ENCODE results near the gene LRRC14B.

Gene LRRC14B

DNA sequence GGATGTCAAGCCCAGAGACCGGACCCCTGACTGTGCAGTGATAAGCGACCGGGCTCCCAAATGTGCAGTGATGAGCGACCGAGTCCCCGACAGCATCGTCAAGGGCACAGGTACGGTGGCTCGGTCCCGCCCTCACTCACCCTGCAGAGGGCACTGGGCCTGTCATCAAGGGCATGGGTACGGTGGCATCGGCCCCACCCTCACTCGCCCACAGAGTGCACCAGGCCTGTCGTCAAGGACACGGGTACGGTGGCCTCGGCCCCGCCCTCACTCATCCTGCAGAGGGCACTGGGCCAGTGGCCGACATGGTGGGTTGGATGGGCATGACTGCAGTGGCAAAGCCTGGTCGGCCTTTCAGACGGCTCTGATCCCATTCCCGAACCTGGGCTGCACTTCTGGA lies 9.7 kb upstream of the LRRC14B start:
- peaks cover 0 to 7% (median 0%) of the 10 kb centered on the region in 5 experiments for H3K27me3 ChIP-seq (replicated peaks in 2 of 5; ENCODE audit: control insufficient read depth in 4 of 5, insufficient read depth in 5 of 5, low read length in 4 of 5)
- DNase-seq, result no peak
- H3K4me3 ChIP-seq (ENCODE audit: control insufficient read depth in 1 of 7, extremely low read depth in 1 of 7, insufficient read depth in 4 of 7, low read depth in 2 of 7, low read length in 6 of 7), result no peak overlapping the region
- H3K4me1 ChIP-seq (ENCODE audit: control extremely low read depth in 1 of 4, control insufficient read depth in 4 of 4, insufficient read depth in 4 of 4, low read length in 3 of 4), result peaks cover 0 to 4% (median 2%) of the 10 kb centered on the region in 4 experiments
- no peak overlapping the region for H3K27ac ChIP-seq (ENCODE audit: insufficient read depth in 1 of 2, low read depth in 1 of 2, low read length in 2 of 2, poor library complexity in 1 of 2, severe bottlenecking in 2 of 2)
- WGBS (ENCODE audit: insufficient coverage), result 98% methylated on average over 19 of the region's 22 CpGs
- CTCF ChIA-PET, result no interaction called here
- H3K36me3 ChIP-seq (ENCODE audit: control insufficient read depth in 4 of 4, insufficient read depth in 4 of 4, low read length in 3 of 4), result no peaks in the 10 kb centered on the region
- POLR2A ChIA-PET, result no interaction called here
- no peaks in the 10 kb centered on the region for H3K9me3 ChIP-seq (ENCODE audit: control extremely low read depth in 1 of 5, control insufficient read depth in 4 of 5, insufficient read depth in 2 of 5, low read depth in 1 of 5, low read length in 4 of 5)

DNA sequence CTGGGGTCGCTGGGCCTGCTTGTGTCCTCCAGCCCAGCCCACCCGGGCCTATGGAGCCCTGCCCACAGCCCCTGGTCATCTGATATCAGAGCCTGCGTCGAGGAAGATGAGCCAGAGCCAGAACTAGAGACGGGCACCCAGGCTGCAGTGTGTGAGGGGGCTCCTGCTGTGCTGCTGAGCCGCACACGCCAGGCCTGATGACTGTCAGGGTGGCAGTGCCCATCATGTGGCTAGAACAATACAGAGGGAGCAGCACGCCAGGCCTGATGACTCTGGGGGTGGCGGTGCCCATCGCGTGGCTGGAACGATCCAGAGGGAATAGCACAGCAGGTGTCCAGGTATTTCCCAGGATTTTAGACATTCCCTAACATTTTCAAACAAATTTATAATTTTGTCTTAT lies 9.2 kb upstream of the LRRC14B start:
- Histone ChIP-seq H3K9me3 (ENCODE audit: control extremely low read depth in 1 of 5, control insufficient read depth in 4 of 5, insufficient read depth in 2 of 5, low read depth in 1 of 5, low read length in 4 of 5) (no peaks in the 10 kb centered on the region), H3K4me1 (ENCODE audit: control extremely low read depth in 1 of 4, control insufficient read depth in 4 of 4, insufficient read depth in 4 of 4, low read length in 3 of 4) (peaks cover 0 to 7% (median 4%) of the 10 kb centered on the region in 4 experiments), H3K36me3 (ENCODE audit: control insufficient read depth in 4 of 4, insufficient read depth in 4 of 4, low read length in 3 of 4) (no peaks in the 10 kb centered on the region), H3K27ac (ENCODE audit: insufficient read depth in 1 of 2, low read depth in 1 of 2, low read length in 2 of 2, poor library complexity in 1 of 2, severe bottlenecking in 2 of 2) (no peak overlapping the region), H3K4me3 (ENCODE audit: control insufficient read depth in 1 of 7, extremely low read depth in 1 of 7, insufficient read depth in 4 of 7, low read depth in 2 of 7, low read length in 6 of 7) (no peak overlapping the region), H3K27me3 (replicated peaks in 2 of 5; ENCODE audit: control insufficient read depth in 4 of 5, insufficient read depth in 5 of 5, low read length in 4 of 5) (peaks cover 0 to 7% (median 0%) of the 10 kb centered on the region in 5 experiments)
- DNase-seq, result no peak
- 98% methylated on average over 9 of the region's 12 CpGs for WGBS (ENCODE audit: insufficient coverage)
- POLR2A ChIA-PET, result no interaction called here
- CTCF ChIA-PET, result no interaction called here

DNA sequence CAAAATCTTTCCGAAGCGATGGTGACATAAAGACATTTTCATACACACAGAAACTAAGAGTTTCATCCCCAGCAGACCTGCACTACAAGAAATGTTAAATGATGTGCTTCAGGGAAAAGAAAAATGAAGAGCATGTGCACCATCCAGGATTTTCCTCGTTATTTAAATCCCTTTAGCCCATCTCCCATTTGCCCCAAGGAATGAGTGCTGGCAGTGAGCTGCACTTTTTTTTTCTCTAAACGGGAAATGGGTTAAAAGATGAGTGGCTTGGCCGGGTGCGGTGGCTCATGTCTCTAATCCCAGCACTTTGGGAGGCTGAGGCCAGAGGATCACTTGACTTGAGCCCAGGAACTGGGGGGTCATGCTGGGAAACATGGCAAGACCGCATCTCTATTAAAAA lies 6.8 kb upstream of the LRRC14B start:
- H3K36me3 ChIP-seq (ENCODE audit: control insufficient read depth in 4 of 4, insufficient read depth in 4 of 4, low read length in 3 of 4), result no peaks in the 10 kb centered on the region
- H3K4me1 ChIP-seq (ENCODE audit: control extremely low read depth in 1 of 4, control insufficient read depth in 4 of 4, insufficient read depth in 4 of 4, low read length in 3 of 4), result peaks cover 0 to 12% (median 6%) of the 10 kb centered on the region in 4 experiments
- no peaks in the 10 kb centered on the region for H3K9me3 ChIP-seq (ENCODE audit: control extremely low read depth in 1 of 5, control insufficient read depth in 4 of 5, insufficient read depth in 2 of 5, low read depth in 1 of 5, low read length in 4 of 5)
- WGBS (ENCODE audit: insufficient coverage), result 92% methylated on average over 3 of the region's 7 CpGs
- no peak overlapping the region for H3K4me3 ChIP-seq (ENCODE audit: control insufficient read depth in 1 of 7, extremely low read depth in 1 of 7, insufficient read depth in 4 of 7, low read depth in 2 of 7, low read length in 6 of 7)
- ChIA-PET CTCF (no interaction called here), POLR2A (no interaction called here)
- H3K27me3 ChIP-seq (replicated peaks in 2 of 5; ENCODE audit: control insufficient read depth in 4 of 5, insufficient read depth in 5 of 5, low read length in 4 of 5), result peaks cover 0 to 5% (median 0%) of the 10 kb centered on the region in 5 experiments
- no peak for DNase-seq
- no peak overlapping the region for H3K27ac ChIP-seq (ENCODE audit: insufficient read depth in 1 of 2, low read depth in 1 of 2, low read length in 2 of 2, poor library complexity in 1 of 2, severe bottlenecking in 2 of 2)

DNA sequence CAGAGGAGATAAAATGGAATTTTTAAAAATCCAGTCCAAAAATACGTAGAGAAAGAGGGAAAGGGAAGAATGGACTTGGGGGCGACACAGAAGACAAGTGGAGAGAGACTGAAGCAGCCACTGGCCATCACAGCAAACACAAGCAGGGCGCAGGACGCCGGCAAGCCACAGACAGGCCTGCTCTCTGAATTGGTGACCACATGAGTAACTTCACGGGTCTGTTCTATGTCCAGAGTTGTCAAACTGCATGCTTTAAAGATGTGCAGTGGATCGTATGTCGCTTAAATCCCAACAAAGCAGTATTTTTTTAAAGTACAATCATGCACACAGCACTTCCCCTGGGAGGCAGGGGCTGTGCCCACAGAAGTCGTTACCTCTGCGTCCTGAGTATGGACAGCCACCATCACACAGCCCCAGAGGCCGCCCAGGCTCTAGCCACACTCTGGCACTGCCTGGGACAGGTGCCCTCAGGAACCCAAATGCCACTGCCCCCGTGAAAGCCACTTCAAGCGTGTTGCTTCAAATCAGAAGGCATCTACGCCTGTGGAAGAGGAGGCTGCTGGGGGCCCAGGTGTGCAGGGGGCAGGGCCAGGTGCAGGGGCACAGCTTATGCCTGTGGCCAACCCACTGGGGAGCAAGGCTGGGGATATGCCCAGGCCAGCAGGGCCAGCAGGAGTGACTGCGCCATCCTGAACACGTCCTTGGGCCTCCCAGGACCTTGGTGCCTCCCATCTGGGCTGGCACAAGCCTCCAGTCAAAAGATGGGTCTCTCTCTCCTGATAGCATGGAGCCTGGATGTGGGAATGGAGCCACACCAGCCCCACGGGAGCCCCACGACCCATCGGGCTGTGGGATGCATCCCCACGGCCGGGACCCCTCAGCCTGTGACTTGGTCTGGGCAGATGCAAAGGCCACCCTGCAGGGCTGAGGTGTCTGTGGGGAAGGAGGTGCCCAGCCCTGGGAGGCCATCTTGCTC lies 5.9 kb upstream of the LRRC14B start:
- 92% methylated on average over 19 of the region's 21 CpGs for WGBS (ENCODE audit: insufficient coverage)
- Histone ChIP-seq H3K36me3 (ENCODE audit: control insufficient read depth in 4 of 4, insufficient read depth in 4 of 4, low read length in 3 of 4) (no peaks in the 10 kb centered on the region), H3K4me1 (ENCODE audit: control extremely low read depth in 1 of 4, control insufficient read depth in 4 of 4, insufficient read depth in 4 of 4, low read length in 3 of 4) (peaks cover 0 to 14% (median 6%) of the 10 kb centered on the region in 4 experiments), H3K9me3 (ENCODE audit: control extremely low read depth in 1 of 5, control insufficient read depth in 4 of 5, insufficient read depth in 2 of 5, low read depth in 1 of 5, low read length in 4 of 5) (no peaks in the 10 kb centered on the region), H3K27ac (ENCODE audit: insufficient read depth in 1 of 2, low read depth in 1 of 2, low read length in 2 of 2, poor library complexity in 1 of 2, severe bottlenecking in 2 of 2) (no peak overlapping the region), H3K4me3 (ENCODE audit: control insufficient read depth in 1 of 7, extremely low read depth in 1 of 7, insufficient read depth in 4 of 7, low read depth in 2 of 7, low read length in 6 of 7) (no peak overlapping the region), H3K27me3 (replicated peaks in 2 of 5; ENCODE audit: control insufficient read depth in 4 of 5, insufficient read depth in 5 of 5, low read length in 4 of 5) (peaks cover 0 to under 1% (median 0%) of the 10 kb centered on the region in 5 experiments)
- no peak for DNase-seq
- CTCF ChIA-PET, result no interaction called here
- POLR2A ChIA-PET, result no interaction called here

DNA sequence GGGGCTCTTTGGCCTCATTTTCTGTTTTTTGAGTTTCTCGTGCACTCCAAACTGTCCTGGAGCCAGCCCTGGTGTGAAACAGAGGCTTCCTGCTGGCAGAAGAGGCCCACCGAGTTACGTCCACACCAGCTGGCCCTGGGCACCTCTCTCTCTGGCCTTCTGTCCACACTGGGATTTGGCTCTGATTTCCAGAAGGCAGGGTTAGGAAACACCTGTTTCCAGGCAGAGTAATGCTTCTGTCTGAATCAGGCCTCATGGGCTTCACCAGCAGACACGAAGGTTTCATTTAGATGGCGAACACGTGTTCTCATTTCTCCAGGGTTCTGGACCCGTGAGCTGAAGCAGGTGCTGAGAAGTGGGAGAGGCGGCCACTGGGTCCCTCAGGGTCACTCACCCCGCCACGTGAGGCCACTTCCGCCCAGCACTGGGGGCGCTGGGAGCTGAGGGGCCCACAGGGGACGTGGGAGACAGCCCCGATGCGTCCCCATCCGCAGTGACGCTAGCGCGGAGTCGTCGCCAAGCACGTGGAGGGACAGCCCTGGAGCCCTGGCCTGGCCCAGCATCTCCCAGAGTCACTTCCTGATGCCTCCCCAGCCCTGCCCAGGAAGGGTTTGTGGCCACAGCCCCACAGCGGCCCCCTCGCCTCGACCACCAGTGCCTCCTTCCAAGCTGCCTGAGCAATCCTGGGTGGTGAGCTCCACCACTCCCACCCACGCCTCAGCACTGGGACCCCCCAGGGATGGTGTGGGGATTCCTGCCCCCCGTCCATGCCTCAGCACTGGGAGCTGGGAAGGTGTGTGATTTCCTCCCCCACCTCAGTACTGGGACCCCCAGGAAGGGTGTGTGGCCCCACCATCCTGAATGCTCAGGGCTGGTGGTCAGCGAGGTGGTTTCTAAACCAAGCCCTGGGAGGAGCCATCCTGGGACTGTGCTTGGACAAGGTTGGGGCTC lies 4.9 kb upstream of the LRRC14B start:
- 85% methylated on average over 19 of the region's 28 CpGs for WGBS (ENCODE audit: insufficient coverage)
- no peak for DNase-seq
- peaks cover 0 to 4% (median under 1%) of the 10 kb centered on the region in 5 experiments for H3K27me3 ChIP-seq (replicated peaks in 2 of 5; ENCODE audit: control insufficient read depth in 4 of 5, insufficient read depth in 5 of 5, low read length in 4 of 5)
- no peaks in the 10 kb centered on the region for H3K36me3 ChIP-seq (ENCODE audit: control insufficient read depth in 4 of 4, insufficient read depth in 4 of 4, low read length in 3 of 4)
- CTCF ChIA-PET, result interaction anchor here (1.1 to 3.0 kb wide), 4 partner anchors 15 to 246 kb away, joined by 3 to 16 read pairs (median 10); partner anchors contain the start of genes CCDC127 and SDHA
- peaks cover 0 to 21% (median 12%) of the 10 kb centered on the region in 4 experiments for H3K4me1 ChIP-seq (ENCODE audit: control extremely low read depth in 1 of 4, control insufficient read depth in 4 of 4, insufficient read depth in 4 of 4, low read length in 3 of 4)
- H3K27ac ChIP-seq (ENCODE audit: insufficient read depth in 1 of 2, low read depth in 1 of 2, low read length in 2 of 2, poor library complexity in 1 of 2, severe bottlenecking in 2 of 2), result no peak overlapping the region
- no peaks in the 10 kb centered on the region for H3K9me3 ChIP-seq (ENCODE audit: control extremely low read depth in 1 of 5, control insufficient read depth in 4 of 5, insufficient read depth in 2 of 5, low read depth in 1 of 5, low read length in 4 of 5)
- POLR2A ChIA-PET, result no interaction called here
- no peak overlapping the region for H3K4me3 ChIP-seq (ENCODE audit: control insufficient read depth in 1 of 7, extremely low read depth in 1 of 7, insufficient read depth in 4 of 7, low read depth in 2 of 7, low read length in 6 of 7)

DNA sequence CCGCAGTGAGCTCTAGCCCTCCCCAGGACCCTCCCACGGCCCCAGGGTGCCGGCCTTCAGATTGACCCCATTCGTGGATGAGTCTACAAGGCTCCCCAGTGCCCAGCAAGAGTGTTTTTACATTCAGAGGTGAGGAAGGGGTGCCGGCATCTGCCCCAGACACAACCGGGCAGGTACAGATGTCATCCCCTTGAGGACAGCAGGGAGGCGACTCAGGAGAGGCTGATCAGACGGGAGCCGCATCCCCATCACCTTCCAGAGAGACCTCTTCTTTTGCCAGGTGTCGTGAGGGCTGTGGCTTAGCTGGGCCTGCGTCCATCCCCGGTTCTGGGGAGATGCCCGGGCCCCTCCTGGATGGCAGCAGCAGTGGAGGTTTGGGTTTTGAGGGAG lies 4.3 kb upstream of the LRRC14B start:
- Histone ChIP-seq H3K9me3 (ENCODE audit: control extremely low read depth in 1 of 5, control insufficient read depth in 4 of 5, insufficient read depth in 2 of 5, low read depth in 1 of 5, low read length in 4 of 5) (no peaks in the 10 kb centered on the region), H3K27me3 (replicated peaks in 2 of 5; ENCODE audit: control insufficient read depth in 4 of 5, insufficient read depth in 5 of 5, low read length in 4 of 5) (peaks cover 0 to 4% (median 2%) of the 10 kb centered on the region in 5 experiments), H3K27ac (ENCODE audit: insufficient read depth in 1 of 2, low read depth in 1 of 2, low read length in 2 of 2, poor library complexity in 1 of 2, severe bottlenecking in 2 of 2) (no peak overlapping the region), H3K4me3 (ENCODE audit: control insufficient read depth in 1 of 7, extremely low read depth in 1 of 7, insufficient read depth in 4 of 7, low read depth in 2 of 7, low read length in 6 of 7) (no peak overlapping the region), H3K36me3 (ENCODE audit: control insufficient read depth in 4 of 4, insufficient read depth in 4 of 4, low read length in 3 of 4) (no peaks in the 10 kb centered on the region), H3K4me1 (ENCODE audit: control extremely low read depth in 1 of 4, control insufficient read depth in 4 of 4, insufficient read depth in 4 of 4, low read length in 3 of 4) (peaks cover 0 to 28% (median 16%) of the 10 kb centered on the region in 4 experiments)
- no peak for DNase-seq
- 87% methylated on average over 9 of the region's 13 CpGs for WGBS (ENCODE audit: insufficient coverage)
- ChIA-PET POLR2A (no interaction called here), CTCF (interaction anchor here (1.1 to 3.0 kb wide), 6 partner anchors 8 to 245 kb away, joined by 3 to 16 read pairs (median 10); partner anchors contain the start of genes CCDC127 and SDHA)

Data from common myeloid progenitor, CD34-positive (primary cell).